PC-3 (cell line): Measurements from ENCODE around the gene SHLD1. TPM values are rescaled to one million over a fixed set of nuclear protein-coding genes. Genes with fewer than 3 reads are reported as not detected.

Experiments used
- ATAC-seq: fragments of 200-7000 bp; cut with Tn5 transposase; 2 replicates; pipeline ENCODE4 v1.9.1; 2020; ENCODE audit warnings: mild to moderate bottlenecking, moderate library complexity
- BruUV-seq: library from RNA; stranded (reverse); fragments of 400-500 nt; replicated peaks from 2 replicates; lab custom pipeline; 2021; lab: Mats Ljungman, UMichigan
- CTCF ChIA-PET: fragments of 300-600 bp; sonication (Branson Sonifier 250); formaldehyde crosslinking; loops from one replicate; lab custom pipeline; 2022; ENCODE audit warnings: antibody characterized with exemption; lab: Charles Lee
- POLR2A ChIA-PET: fragments of 300-600 bp; sonication (Branson Sonifier 250); formaldehyde crosslinking; loops from one replicate; lab custom pipeline; 2022; ENCODE audit warnings: antibody characterized with exemption; ENCODE audit not compliant: unreplicated experiment; lab: Charles Lee
- DNase-seq: peaks from one replicate; pipeline ENCODE4 v3.0.0-alpha.2; 2015
- H2AFZ ChIP-seq: fragments of 300-600 bp; sonication (generic); 2 replicates; pipeline ENCODE4 v1.6.0; 2016; ENCODE audit warnings: antibody characterized with exemption, low read length
- H3F3A ChIP-seq: fragments of 300-600 bp; sonication (generic); one replicate; pipeline ENCODE4 v1.6.0; 2017; ENCODE audit warnings: antibody characterized with exemption, low read length, control low read depth, mild to moderate bottlenecking; ENCODE audit not compliant: unreplicated experiment
- H3K27ac ChIP-seq: fragments of 300-600 bp; sonication (generic); 2 replicates; pipeline ENCODE4 v1.5.1; 2016; ENCODE audit warnings: mild to moderate bottlenecking, low read length
- H3K27me3 ChIP-seq: fragments of 300-600 bp; sonication (generic); 2 replicates; pipeline ENCODE4 v1.6.1; 2016; ENCODE audit warnings: low read length, mixed read lengths
- H3K36me3 ChIP-seq: fragments of 300-600 bp; sonication (generic); 2 replicates; pipeline ENCODE4 v1.6.1; 2016; ENCODE audit warnings: low read depth, mixed run types, low read length, mixed read lengths
- H3K4me1 ChIP-seq: fragments of 300-600 bp; sonication (generic); 2 replicates; pipeline ENCODE4 v1.5.1; 2016; ENCODE audit warnings: low read length; ENCODE audit not compliant: insufficient read depth
- H3K4me2 ChIP-seq: fragments of 300-600 bp; sonication (generic); 2 replicates; pipeline ENCODE4 v1.6.0; 2016; ENCODE audit warnings: low read length
- H3K4me3 ChIP-seq: fragments of 300-600 bp; sonication (generic); 2 replicates; pipeline ENCODE4 v1.5.1; 2016; ENCODE audit warnings: mild to moderate bottlenecking, low read length, mixed read lengths
- H3K79me2 ChIP-seq: fragments of 300-600 bp; sonication (generic); 2 replicates; pipeline ENCODE4 v1.6.1; 2017; ENCODE audit warnings: low read length, mixed read lengths
- H3K9ac ChIP-seq: fragments of 300-600 bp; sonication (generic); 2 replicates; pipeline ENCODE4 v1.6.0; 2016; ENCODE audit warnings: mild to moderate bottlenecking, low read length
- H3K9me2 ChIP-seq: fragments of 300-600 bp; sonication (generic); replicated peaks from 2 replicates; pipeline ENCODE4 v1.6.1; 2016; ENCODE audit warnings: mixed run types, low read length, mixed read lengths
- H3K9me3 ChIP-seq: fragments of 300-600 bp; sonication (generic); 2 replicates; pipeline ENCODE4 v1.6.1; 2016; ENCODE audit warnings: low read length, mixed read lengths
- H4K20me1 ChIP-seq: fragments of 300-600 bp; sonication (generic); 2 replicates; pipeline ENCODE4 v1.6.1; 2016; ENCODE audit warnings: low read length, mixed read lengths
- CTCF ChIP-seq: fragments of 300-600 bp; sonication (generic); conservative IDR thresholded peaks from 2 replicates; pipeline ENCODE4 v1.5.1; 2017; ENCODE audit warnings: antibody characterized with exemption, low read depth, mild to moderate bottlenecking, low read length
- EZH2 ChIP-seq: fragments of 300-600 bp; sonication (generic); IDR thresholded peaks from one replicate; pipeline ENCODE4 v1.6.1; 2017; ENCODE audit warnings: antibody characterized with exemption, mild to moderate bottlenecking, low read length; ENCODE audit not compliant: unreplicated experiment
- EZH2phosphoT487 ChIP-seq: fragments of 300-600 bp; sonication (generic); IDR thresholded peaks from 2 replicates; pipeline ENCODE4 v1.6.1; 2018; ENCODE audit warnings: mild to moderate bottlenecking, antibody characterized with exemption, low read length, borderline replicate concordance
- intact Hi-C: fragments of 100-400 bp; cut with micrococcal nuclease; formaldehyde crosslinking; loops from 2 replicates; pipeline ENCODE4 v1.9.0; 2023
- total RNA-seq: library from RNA; depleted of rRNA; stranded (reverse); fragments of >200 nt; gene quantifications from 2 replicates; pipeline ENCODE4 v1.2.3, GENCODE V29; 2014

SHLD1 gene
- total RNA-seq, 1 experiment from 2014 or later, result 3.4 TPM

- ChIA-PET CTCF (interaction anchor here (0.6 kb wide), 1 partner anchor 109 kb away, joined by 3 read pairs; no protein-coding TSS in a partner anchor), POLR2A (no interaction called here)
- no peak overlapping the region for H2AFZ ChIP-seq
- H3K27ac ChIP-seq, result no peak overlapping the region
- H3F3A ChIP-seq, result peaks cover 10% of the 10 kb centered on the region
- H4K20me1 ChIP-seq, result no peaks in the 10 kb centered on the region
- H3K9ac ChIP-seq, result no peak overlapping the region
- H3K4me3 ChIP-seq, result no peak overlapping the region
- H3K27me3 ChIP-seq, result no peaks in the 10 kb centered on the region
- peaks cover 30% of the 10 kb centered on the region for H3K4me1 ChIP-seq
- ATAC-seq (no peak), DNase-seq (no peak)
- no peaks in the 10 kb centered on the region for H3K36me3 ChIP-seq
- intact Hi-C loops, result no loop called here
- H3K4me2 ChIP-seq, result no peak overlapping the region
- H3K79me2 ChIP-seq, result no peaks in the 10 kb centered on the region
- BruUV-seq, result no TSS peak
- no peaks in the 10 kb centered on the region for H3K9me2 ChIP-seq
- no peak for TF ChIP-seq CTCF
- TF ChIP-seq EZH2phosphoT487, result no peak
- TF ChIP-seq EZH2, result no peak
- no peaks in the 10 kb centered on the region for H3K9me3 ChIP-seq
These were observed 23.1 kb upstream of the SHLD1 start for GRCh38 chr20:5727018-5727515.

GRCh38 chr20:5729348-5729747 is 20.9 kb upstream of the SHLD1 start:
- peak; percentile 50 for DNase-seq
- H3K79me2 ChIP-seq, result no peaks in the 10 kb centered on the region

More at GRCh38 chr20:5729348-5729747, 20.9 kb upstream of the SHLD1 start:
- Histone ChIP-seq H3K36me3 (no peaks in the 10 kb centered on the region), H3K4me2 (peak overlapping the region; percentile 23), H3K9ac (no peak overlapping the region), H3K4me1 (peaks cover 27% of the 10 kb centered on the region), H3K27ac (peak overlapping the region; percentile 28), H3K4me3 (no peak overlapping the region), H3K9me2 (no peaks in the 10 kb centered on the region), H2AFZ (no peak overlapping the region), H4K20me1 (no peaks in the 10 kb centered on the region), H3F3A (peaks cover 10% of the 10 kb centered on the region), H3K9me3 (no peaks in the 10 kb centered on the region), H3K27me3 (no peaks in the 10 kb centered on the region)
- no TSS peak for BruUV-seq
- ChIA-PET CTCF (no interaction called here), POLR2A (no interaction called here)
- intact Hi-C loops, result no loop called here
- ATAC-seq, result peak; percentile 59
- TF ChIP-seq EZH2 (no peak), CTCF (no peak), EZH2phosphoT487 (no peak)
